Measurements from ENCODE around the gene TMEM238. TPM values are rescaled to one million over a fixed set of nuclear protein-coding genes. Genes with fewer than 3 reads are reported as not detected.

TMEM238 gene
- total RNA-seq, 4 donors from 2014 or later: 0.83 to 2.3 TPM; not detected in 2

DNA sequence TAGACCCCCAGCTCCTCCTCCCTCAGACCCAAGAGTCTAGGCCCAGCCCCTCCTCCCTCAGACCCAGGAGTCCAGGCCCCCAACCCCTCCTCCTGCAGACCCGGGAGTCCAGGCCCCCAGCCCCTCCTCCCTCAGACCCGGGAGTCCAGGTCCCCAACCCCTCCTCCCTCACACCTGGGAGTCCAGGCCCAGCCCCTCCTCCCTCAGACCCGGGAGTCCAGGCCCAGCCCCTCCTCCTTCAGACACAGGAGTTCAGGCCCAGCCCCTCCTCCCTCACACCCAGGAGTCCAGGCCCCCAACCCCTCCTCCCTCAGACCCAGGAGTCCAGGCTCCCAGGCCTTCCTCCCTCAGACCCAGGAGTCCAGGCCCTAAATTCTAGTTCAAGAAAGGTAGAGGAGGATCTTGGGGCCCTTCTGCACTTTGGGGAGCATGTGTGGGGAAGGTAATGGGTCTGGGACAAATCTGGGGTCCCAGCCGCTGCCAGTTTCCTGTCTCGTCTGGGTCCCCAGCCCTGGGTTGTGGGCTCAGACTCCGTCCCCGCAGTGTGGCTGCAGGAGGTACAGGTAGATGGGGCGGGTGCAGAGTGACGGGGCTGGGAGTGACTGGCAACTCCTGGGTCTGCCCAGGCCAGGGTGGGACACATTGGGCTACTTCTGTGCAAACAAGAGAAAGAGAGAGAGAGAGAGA lies 10.6 kb downstream of the TMEM238 start:
- no peak overlapping the region for H3K27ac ChIP-seq
- H3K4me1 ChIP-seq: peaks cover 0 to 17% of the 10 kb centered on the region in 2 donors
- no peaks in the 10 kb centered on the region for H3K9me3 ChIP-seq
- peaks cover 17 to 31% of the 10 kb centered on the region in 2 donors for H3K27me3 ChIP-seq
- DNase-seq: no peak
- intact Hi-C loops (cut with DNase I; ENCODE audit: low total_unique reads): no loop called here
- no peak overlapping the region for H3K4me3 ChIP-seq
- no peaks in the 10 kb centered on the region for H3K36me3 ChIP-seq
- TF ChIP-seq POLR2A (IDR thresholded peaks at IDR 0.05): no peak

- Histone ChIP-seq H3K4me3 (no peak overlapping the region), H3K27me3 (peaks cover 17 to 36% of the 10 kb centered on the region in 2 donors), H3K9me3 (no peaks in the 10 kb centered on the region), H3K4me1 (peaks cover 0 to 15% of the 10 kb centered on the region in 2 donors), H3K36me3 (no peaks in the 10 kb centered on the region), H3K27ac (no peak overlapping the region)
- DNase-seq: no peak
- TF ChIP-seq POLR2A (IDR thresholded peaks at IDR 0.05): no peak
- TF ChIP-seq, protein P1, sequence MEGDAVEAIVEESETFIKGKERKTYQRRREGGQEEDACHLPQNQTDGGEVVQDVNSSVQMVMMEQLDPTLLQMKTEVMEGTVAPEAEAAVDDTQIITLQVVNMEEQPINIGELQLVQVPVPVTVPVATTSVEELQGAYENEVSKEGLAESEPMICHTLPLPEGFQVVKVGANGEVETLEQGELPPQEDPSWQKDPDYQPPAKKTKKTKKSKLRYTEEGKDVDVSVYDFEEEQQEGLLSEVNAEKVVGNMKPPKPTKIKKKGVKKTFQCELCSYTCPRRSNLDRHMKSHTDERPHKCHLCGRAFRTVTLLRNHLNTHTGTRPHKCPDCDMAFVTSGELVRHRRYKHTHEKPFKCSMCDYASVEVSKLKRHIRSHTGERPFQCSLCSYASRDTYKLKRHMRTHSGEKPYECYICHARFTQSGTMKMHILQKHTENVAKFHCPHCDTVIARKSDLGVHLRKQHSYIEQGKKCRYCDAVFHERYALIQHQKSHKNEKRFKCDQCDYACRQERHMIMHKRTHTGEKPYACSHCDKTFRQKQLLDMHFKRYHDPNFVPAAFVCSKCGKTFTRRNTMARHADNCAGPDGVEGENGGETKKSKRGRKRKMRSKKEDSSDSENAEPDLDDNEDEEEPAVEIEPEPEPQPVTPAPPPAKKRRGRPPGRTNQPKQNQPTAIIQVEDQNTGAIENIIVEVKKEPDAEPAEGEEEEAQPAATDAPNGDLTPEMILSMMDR (IDR thresholded peaks at IDR 0.05): no peak
- intact Hi-C loops (cut with DNase I; ENCODE audit: low total_unique reads): no loop called here
Observed at GRCh38 chr19:55372316-55373081, 11.6 kb downstream of the TMEM238 start.

- H3K27me3 ChIP-seq: peaks cover 17 to 22% of the 10 kb centered on the region in 2 donors
- TF ChIP-seq POLR2A (IDR thresholded peaks at IDR 0.05): no peak
- TF ChIP-seq, protein P1 (IDR thresholded peaks at IDR 0.05): no peak
- H3K4me1 ChIP-seq: peaks cover 0 to 14% of the 10 kb centered on the region in 2 donors
- intact Hi-C loops (cut with DNase I; ENCODE audit: low total_unique reads): no loop called here
- no peaks in the 10 kb centered on the region for H3K9me3 ChIP-seq
- H3K36me3 ChIP-seq: no peaks in the 10 kb centered on the region
- no peak within 1 kb of the TSS for H3K4me3 ChIP-seq
- H3K27ac ChIP-seq: no peak within 1 kb of the TSS
- no peak for DNase-seq
Observed at GRCh38 chr19:55370305-55370988, 13.6 kb downstream of the TMEM238 start, which contains the start of gene IL11. Gene IL11, minus strand, starts transcription at chr19:55370463. Its CDS starts 153 bp downstream, at chr19:55370310.

DNA sequence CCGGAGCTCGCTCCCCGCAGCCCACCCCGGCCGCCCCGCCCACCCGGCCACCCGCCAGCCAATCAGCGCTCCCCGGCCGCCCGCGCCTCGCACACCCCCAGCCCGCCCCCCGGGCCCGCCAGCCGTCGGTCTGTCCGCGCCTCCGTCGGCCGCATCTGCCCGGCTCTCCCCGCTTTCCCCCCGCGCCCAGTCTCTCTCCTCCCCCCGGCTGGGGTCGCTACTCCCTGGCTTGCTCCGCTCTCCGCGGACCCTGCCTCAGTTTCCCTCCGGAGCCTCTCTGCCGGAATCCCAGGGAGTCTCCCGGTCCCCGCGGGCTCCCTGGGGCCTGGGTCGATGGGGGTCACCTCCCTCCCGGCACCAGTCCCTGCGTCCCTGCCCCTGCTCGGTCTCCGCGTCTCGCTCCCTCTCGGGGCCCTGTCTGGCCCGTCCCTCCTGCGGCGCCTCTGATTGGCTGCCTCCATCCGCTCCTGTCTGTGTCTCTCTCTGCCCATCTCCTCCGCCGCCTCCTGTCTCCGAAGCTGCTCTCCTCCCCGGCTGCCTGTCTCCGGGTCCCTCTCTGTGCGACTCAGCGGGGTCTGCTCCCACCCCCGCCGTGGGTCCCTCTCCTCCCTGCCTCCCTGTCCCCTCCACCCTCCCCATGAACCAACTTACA lies 14.3 kb downstream of the TMEM238 start:
- intact Hi-C loops (cut with DNase I; ENCODE audit: low total_unique reads): no loop called here
- peaks cover 0 to 14% of the 10 kb centered on the region in 2 donors for H3K4me1 ChIP-seq
- peaks cover 17 to 20% of the 10 kb centered on the region in 2 donors for H3K27me3 ChIP-seq
- H3K27ac ChIP-seq: no peak overlapping the region
- no peak overlapping the region for H3K4me3 ChIP-seq
- H3K36me3 ChIP-seq: no peaks in the 10 kb centered on the region
- no peak for DNase-seq
- no peaks in the 10 kb centered on the region for H3K9me3 ChIP-seq
- no peak for TF ChIP-seq POLR2A (IDR thresholded peaks at IDR 0.05)
- TF ChIP-seq, protein P1 (IDR thresholded peaks at IDR 0.05): no peak
